Hair follicle dermal papilla cell (primary cell): ENCODE measurements around the gene RPL35A. TPM values are rescaled to one million over a fixed set of nuclear protein-coding genes. Genes with fewer than 3 reads are reported as not detected.

ENCODE experiments used
- small RNA-seq: library from RNA; depleted of rRNA; stranded (forward); fragments of <200 nt; gene quantifications from one replicate; pipeline ENCODE3, GENCODE V24; 2012
- total RNA-seq: library from RNA; depleted of rRNA; stranded (reverse); fragments of >200 nt; gene quantifications from 2 replicates; pipeline ENCODE4 v1.2.3, GENCODE V29; 2012

Gene RPL35A
- 256 and 337 TPM in 2 replicates for total RNA-seq

GRCh38 chr3:197949778-197950676, at the start of gene RPL35A:
Gene RPL35A, plus strand, starts transcription at chr3:197950190. Its CDS starts 778 bp downstream, at chr3:197950968.

DNA sequence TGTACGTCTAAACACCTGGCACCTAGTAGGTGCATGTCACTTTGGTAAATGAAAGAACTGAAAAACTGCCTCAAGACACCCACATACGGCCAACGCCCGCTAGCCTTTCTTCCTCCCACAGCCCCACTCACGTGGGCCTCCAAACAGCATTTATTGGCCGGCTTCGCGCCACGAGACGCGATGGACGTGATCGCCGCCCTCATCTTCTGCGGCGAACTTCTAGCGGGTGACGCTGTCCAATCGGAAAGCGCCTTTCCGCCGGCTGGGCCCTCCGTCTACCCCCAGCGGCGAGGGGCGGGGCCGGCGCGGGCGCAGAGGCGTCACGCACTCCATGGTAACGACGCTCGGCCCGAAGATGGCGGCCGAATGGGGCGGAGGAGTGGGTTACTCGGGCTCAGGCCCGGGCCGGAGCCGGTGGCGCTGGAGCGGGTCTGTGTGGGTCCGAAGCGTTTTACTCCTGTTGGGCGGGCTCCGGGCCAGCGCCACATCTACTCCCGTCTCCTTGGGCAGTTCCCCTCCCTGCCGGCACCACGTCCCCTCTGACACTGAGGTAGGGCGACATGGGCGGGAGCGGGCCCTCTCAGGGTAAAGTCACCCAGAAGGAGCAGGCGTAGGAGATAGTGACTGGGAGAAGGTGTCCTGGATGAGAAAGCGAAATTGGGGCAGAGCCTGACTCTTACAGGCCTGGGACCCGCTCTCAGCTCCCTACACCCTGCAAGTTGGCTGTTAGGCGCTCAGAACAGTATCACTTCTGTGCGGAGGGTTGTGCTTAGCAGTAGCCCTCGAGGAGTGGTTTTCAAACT, 10.1 kb downstream of the RPL35A start, which contains the start of gene LMLN:
LMLN (plus strand) TSS at position 327 of the 803 bp plus-strand sequence; CDS start at position 356, 29 bp downstream.

Small RNAs within 50 kb of the gene (small RNA-seq; reads per million reads assigned to genes)
- not detected for gene RNU6-621P

Other genes with a start within 250 kb of the RPL35A start
- gene RUBCN, start 213.3 kb upstream of the RPL35A start, total RNA-seq: 20.0 and 21.3 TPM in 2 replicates
- gene FYTTD1, start 200.3 kb upstream of the RPL35A start, total RNA-seq: 37.2 and 39.7 TPM in 2 replicates
- gene LRCH3, start 158.9 kb upstream of the RPL35A start, total RNA-seq: 74.3 and 86.0 TPM in 2 replicates
- gene LMLN, start 10.0 kb downstream of the RPL35A start, total RNA-seq: 6.6 and 11.2 TPM in 2 replicates